Loucy (cell line): ENCODE results near the gene WIPF2.
"Not testable (repeated sequence)": the region's sequence is repeated elsewhere in the genome, so short reads cannot be mapped to it uniquely, and the experiment has no call there.

ENCODE experiments used
- H2AFZ ChIP-seq: fragments of 200-600 bp; sonication (generic); 2 replicates; pipeline ENCODE4 v1.6.0; 2016; ENCODE audit warnings: antibody characterized with exemption, mild to moderate bottlenecking, low read length, moderate library complexity
- H3F3A ChIP-seq: fragments of 200-600 bp; 2 replicates; pipeline ENCODE4 v1.6.0; 2016; ENCODE audit warnings: antibody characterized with exemption, low read depth, mild to moderate bottlenecking
- H3K27me3 ChIP-seq: fragments of 200-600 bp; sonication (generic); 2 replicates; pipeline ENCODE4 v1.6.1; 2014; ENCODE audit warnings: low read length, mild to moderate bottlenecking; ENCODE audit not compliant: insufficient read depth, poor library complexity, severe bottlenecking
- H3K36me3 ChIP-seq: fragments of 200-600 bp; sonication (generic); 2 replicates; pipeline ENCODE4 v1.6.1; 2016; ENCODE audit warnings: low read length; ENCODE audit not compliant: insufficient read depth
- H3K4me1 ChIP-seq: fragments of 200-600 bp; sonication (generic); 2 replicates; pipeline ENCODE4 v1.5.1; 2014; ENCODE audit warnings: low read length, mild to moderate bottlenecking; ENCODE audit not compliant: insufficient read depth, poor library complexity, severe bottlenecking
- H3K4me2 ChIP-seq: fragments of 200-600 bp; sonication (generic); 2 replicates; pipeline ENCODE4 v1.6.0; 2014; ENCODE audit warnings: antibody characterized with exemption, low read length, low read depth, mild to moderate bottlenecking; ENCODE audit not compliant: poor library complexity, severe bottlenecking
- H3K4me3 ChIP-seq: fragments of 200-600 bp; sonication (generic); 2 replicates; pipeline ENCODE4 v1.5.1; 2014; ENCODE audit warnings: low read length, mild to moderate bottlenecking, mixed read lengths; ENCODE audit not compliant: poor library complexity, severe bottlenecking
- H3K79me2 ChIP-seq: fragments of 200-600 bp; sonication (generic); 2 replicates; pipeline ENCODE4 v1.6.1; 2014; ENCODE audit warnings: low read length; ENCODE audit not compliant: insufficient read depth
- H3K9ac ChIP-seq: fragments of 200-600 bp; sonication (generic); 2 replicates; pipeline ENCODE4 v1.6.0; 2014; ENCODE audit warnings: mild to moderate bottlenecking, low read depth, low read length, moderate library complexity; ENCODE audit not compliant: poor library complexity, severe bottlenecking
- H3K9me2 ChIP-seq: fragments of 200-600 bp; sonication (generic); replicated peaks from 2 replicates; pipeline ENCODE4 v1.6.1; 2016; ENCODE audit warnings: low read depth, low read length, mixed read lengths
- H3K9me3 ChIP-seq: fragments of 200-600 bp; sonication (generic); 2 replicates; pipeline ENCODE4 v1.6.1; 2014; ENCODE audit warnings: mild to moderate bottlenecking, antibody characterized with exemption, low read length, low read depth; ENCODE audit not compliant: insufficient read depth
- H4K20me1 ChIP-seq: fragments of 200-600 bp; sonication (generic); 2 replicates; pipeline ENCODE4 v1.6.0; 2014; ENCODE audit warnings: antibody characterized with exemption, low read length, mild to moderate bottlenecking; ENCODE audit not compliant: insufficient read depth, poor library complexity, severe bottlenecking
- CTCF ChIP-seq: fragments of 200-600 bp; sonication (generic); conservative IDR thresholded peaks from 2 replicates; pipeline ENCODE4 v1.5.1; 2014; ENCODE audit warnings: mild to moderate bottlenecking, antibody characterized with exemption, low read length
- EZH2phosphoT487 ChIP-seq: fragments of 200-600 bp; IDR thresholded peaks from 2 replicates; pipeline ENCODE4 v1.6.1; 2018; ENCODE audit warnings: antibody characterized with exemption, mild to moderate bottlenecking, moderate library complexity, borderline replicate concordance

WIPF2 gene

GRCh38 chr17:40197550-40197949 is 21.6 kb upstream of the WIPF2 start:
- no peak overlapping the region for H2AFZ ChIP-seq
- no peaks in the 10 kb centered on the region for H3K79me2 ChIP-seq
- no peaks in the 10 kb centered on the region for H3K36me3 ChIP-seq
- TF ChIP-seq CTCF (no peak), EZH2phosphoT487 (no peak)
- no peaks in the 10 kb centered on the region for H3K9me2 ChIP-seq
- peaks cover 14% of the 10 kb centered on the region for H3K4me1 ChIP-seq
- H3K9ac ChIP-seq, result no peak overlapping the region
- H3K4me3 ChIP-seq, result no peak overlapping the region
- H3K4me2 ChIP-seq, result no peak overlapping the region
- no peaks in the 10 kb centered on the region for H3K27me3 ChIP-seq
- no peaks in the 10 kb centered on the region for H4K20me1 ChIP-seq
- H3F3A ChIP-seq, result no peaks in the 10 kb centered on the region
- no peaks in the 10 kb centered on the region for H3K9me3 ChIP-seq

GRCh38 chr17:40197965-40198456 is 21.1 kb upstream of the WIPF2 start:
- H3F3A ChIP-seq, H3K9me2 ChIP-seq, H4K20me1 ChIP-seq, H3K4me2 ChIP-seq, H3K9ac ChIP-seq, H3K9me3 ChIP-seq, H3K4me3 ChIP-seq, H3K27me3 ChIP-seq, H3K79me2 ChIP-seq, H3K36me3 ChIP-seq, H2AFZ ChIP-seq: not testable (repeated sequence)
- peaks cover 14% of the 10 kb centered on the region for H3K4me1 ChIP-seq

- Histone ChIP-seq H3K9me3 (no peaks in the 10 kb centered on the region), H3K4me3 (no peak overlapping the region), H3K27me3 (no peaks in the 10 kb centered on the region), H2AFZ (no peak overlapping the region), H3K9me2 (no peaks in the 10 kb centered on the region), H3F3A (no peaks in the 10 kb centered on the region), H3K36me3 (no peaks in the 10 kb centered on the region), H3K9ac (no peak overlapping the region), H3K79me2 (no peaks in the 10 kb centered on the region), H3K4me2 (no peak overlapping the region), H4K20me1 (no peaks in the 10 kb centered on the region), H3K4me1 (peaks cover 11% of the 10 kb centered on the region)
- TF ChIP-seq EZH2phosphoT487, result no peak
- TF ChIP-seq CTCF, result no peak
Measured at GRCh38 chr17:40198576-40198975, 20.5 kb upstream of the WIPF2 start.

GRCh38 chr17:40203131-40203530 is 16.0 kb upstream of the WIPF2 start:
- Histone ChIP-seq H3K9me2 (no peaks in the 10 kb centered on the region), H3K27me3 (no peaks in the 10 kb centered on the region), H3K36me3 (no peaks in the 10 kb centered on the region), H2AFZ (no peak overlapping the region), H3K4me2 (no peak overlapping the region), H4K20me1 (no peaks in the 10 kb centered on the region), H3K9ac (no peak overlapping the region), H3K9me3 (no peaks in the 10 kb centered on the region), H3F3A (no peaks in the 10 kb centered on the region), H3K4me1 (no peaks in the 10 kb centered on the region), H3K4me3 (no peak overlapping the region), H3K79me2 (no peaks in the 10 kb centered on the region)
- TF ChIP-seq CTCF (no peak), EZH2phosphoT487 (no peak)

GRCh38 chr17:40206193-40206592 is 12.9 kb upstream of the WIPF2 start:
- H3K4me1 ChIP-seq, H3K9ac ChIP-seq: not testable (repeated sequence)

More at GRCh38 chr17:40206193-40206592, 12.9 kb upstream of the WIPF2 start:
- not testable (repeated sequence) for H3K79me2 ChIP-seq, H3K27me3 ChIP-seq, H3F3A ChIP-seq, H4K20me1 ChIP-seq, H2AFZ ChIP-seq, H3K9me2 ChIP-seq, H3K4me3 ChIP-seq, H3K9me3 ChIP-seq, H3K36me3 ChIP-seq, H3K4me2 ChIP-seq
